Measurements from ENCODE around the gene SLC30A3. TPM values are rescaled to one million over a fixed set of nuclear protein-coding genes. Genes with fewer than 3 reads are reported as not detected.

Gene SLC30A3
- total and polyA plus RNA-seq, 2 of the 13 experiments (the other 11 are each of a cell fraction or from before 2014, with no cell fraction given): 0.38 to 0.79 TPM

- Histone ChIP-seq H3K27me3 (ENCODE audit: control insufficient read depth in 1 of 2, insufficient read depth in 2 of 2, low read length in 2 of 2) (peaks cover 20 to 77% of the 10 kb centered on the region in 2 experiments), H4K20me1 (ENCODE audit: insufficient read depth, low read length) (no peaks in the 10 kb centered on the region), H3K4me3 (replicated peaks in 1 of 3; ENCODE audit: insufficient read depth in 1 of 3, low read depth in 2 of 3, low read length in 3 of 3) (peak overlapping the region; percentile 56 to 77 (median 58)), H3K9ac (ENCODE audit: insufficient read depth, low read depth, low read length) (no peak overlapping the region), H3K9me3 (ENCODE audit: low read length) (no peaks in the 10 kb centered on the region), H3K4me2 (ENCODE audit: low read depth, low read length) (peak overlapping the region; percentile 92), H3K36me3 (replicated peaks in 1 of 2; ENCODE audit: control insufficient read depth in 1 of 2, insufficient read depth in 2 of 2, low read length in 2 of 2) (no peaks in the 10 kb centered on the region), H2AFZ (ENCODE audit: low read length) (no peak overlapping the region), H3K27ac (ENCODE audit: extremely low read length, insufficient read depth, low read length) (no peak overlapping the region), H3K4me1 (ENCODE audit: insufficient read depth, low read length) (peaks cover 26% of the 10 kb centered on the region), H3K79me2 (ENCODE audit: insufficient read depth, low read length) (no peaks in the 10 kb centered on the region)
- no TSS peak for BruUV-seq (replicated peaks)
- in situ Hi-C loops (cut with HindIII; ENCODE audit: extremely low pct_ligation_motif_present, low pct_unique_long_range_greater_than_20kb) (no loop called here), intact Hi-C loops (cut with micrococcal nuclease; ENCODE audit: unreplicated experiment) (loop anchor here (2.0 kb wide), 1 partner anchor 16 kb away; no protein-coding TSS in a partner anchor)
- WGBS (ENCODE audit: low lambda C conversion rate): 3% methylated on average over 27 of the region's 38 CpGs
- POLR2A ChIA-PET: interaction anchor here (1.8 kb wide), 1 partner anchor 130 kb away, joined by 5 read pairs; the partner anchor contains the start of gene PREB
- CTCF ChIA-PET (ENCODE audit: low intra/inter-chr PET ratio, low total read pairs): interaction anchor here (1.8 to 3.6 kb wide), 3 partner anchors 15 to 39 kb away, joined by 7 to 29 read pairs (median 20); no protein-coding TSS in a partner anchor
- ATAC-seq (peak; percentile 61), DNase-seq (ENCODE audit: low spot score) (no peak), FAIRE-seq (no peak)
- TF ChIP-seq DMAP1 (CRISPR knock-in tag; IDR thresholded peaks at IDR 0.05) (0 out of 2 replicates have a peak, but pooled peaks have one; percentile 19), JDP2 (CRISPR knock-in tag; IDR thresholded peaks at IDR 0.05; ENCODE audit: borderline replicate concordance) (no peak), GZF1 (CRISPR knock-in tag; IDR thresholded peaks at IDR 0.05) (0 out of 2 replicates have a peak, but pooled peaks have one; percentile 18), HMG20A (CRISPR knock-in tag; IDR thresholded peaks at IDR 0.05; ENCODE audit: borderline replicate concordance) (no peak), HES4 (CRISPR knock-in tag; IDR thresholded peaks at IDR 0.05; ENCODE audit: borderline replicate concordance) (no peak), NRL (CRISPR knock-in tag; IDR thresholded peaks at IDR 0.05; ENCODE audit: borderline replicate concordance) (no peak), SRSF1 (optimal IDR thresholded peaks at IDR 0.05; ENCODE audit: low read depth, low read length) (peak; percentile 21), ZBTB42 (CRISPR knock-in tag; IDR thresholded peaks at IDR 0.05) (no peak), CCDC6 (CRISPR knock-in tag; IDR thresholded peaks at IDR 0.05) (0 out of 2 replicates have a peak, but pooled peaks have one; percentile 52), ZNF749 (CRISPR knock-in tag; IDR thresholded peaks at IDR 0.05; ENCODE audit: borderline replicate concordance) (peak; percentile 9; the same call in 1 of the 2 replicates), MYC (CRISPR knock-in tag; IDR thresholded peaks at IDR 0.05; ENCODE audit: borderline replicate concordance) (0 out of 2 replicates have a peak, but pooled peaks have one; percentile 39), TFDP2 (CRISPR knock-in tag; IDR thresholded peaks at IDR 0.05) (no peak), TBX3 (IDR thresholded peaks at IDR 0.05; ENCODE audit: borderline replicate concordance) (0 out of 2 replicates have a peak, but pooled peaks have one; percentile 17), ZNF331 (CRISPR knock-in tag; IDR thresholded peaks at IDR 0.05) (no peak), ZNF572 (CRISPR knock-in tag; IDR thresholded peaks at IDR 0.05) (no peak), ZNF780A (CRISPR knock-in tag; IDR thresholded peaks at IDR 0.05) (0 out of 2 replicates have a peak, but pooled peaks have one; percentile 36), ZKSCAN5 (CRISPR knock-in tag; IDR thresholded peaks at IDR 0.05) (no peak), EZH2 (conservative IDR thresholded peaks at IDR 0.05; ENCODE audit: low read depth, low read length) (peak; percentile 98), EEA1 (CRISPR knock-in tag; IDR thresholded peaks at IDR 0.05; ENCODE audit: borderline replicate concordance) (peak; percentile 66; the same call in 1 of the 2 replicates)
- TF ChIP-seq, protein P1, sequence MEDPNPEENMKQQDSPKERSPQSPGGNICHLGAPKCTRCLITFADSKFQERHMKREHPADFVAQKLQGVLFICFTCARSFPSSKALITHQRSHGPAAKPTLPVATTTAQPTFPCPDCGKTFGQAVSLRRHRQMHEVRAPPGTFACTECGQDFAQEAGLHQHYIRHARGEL (CRISPR knock-in tag; IDR thresholded peaks at IDR 0.05): 0 out of 2 replicates have a peak, but pooled peaks have one; percentile 65
- TF ChIP-seq, protein P2, sequence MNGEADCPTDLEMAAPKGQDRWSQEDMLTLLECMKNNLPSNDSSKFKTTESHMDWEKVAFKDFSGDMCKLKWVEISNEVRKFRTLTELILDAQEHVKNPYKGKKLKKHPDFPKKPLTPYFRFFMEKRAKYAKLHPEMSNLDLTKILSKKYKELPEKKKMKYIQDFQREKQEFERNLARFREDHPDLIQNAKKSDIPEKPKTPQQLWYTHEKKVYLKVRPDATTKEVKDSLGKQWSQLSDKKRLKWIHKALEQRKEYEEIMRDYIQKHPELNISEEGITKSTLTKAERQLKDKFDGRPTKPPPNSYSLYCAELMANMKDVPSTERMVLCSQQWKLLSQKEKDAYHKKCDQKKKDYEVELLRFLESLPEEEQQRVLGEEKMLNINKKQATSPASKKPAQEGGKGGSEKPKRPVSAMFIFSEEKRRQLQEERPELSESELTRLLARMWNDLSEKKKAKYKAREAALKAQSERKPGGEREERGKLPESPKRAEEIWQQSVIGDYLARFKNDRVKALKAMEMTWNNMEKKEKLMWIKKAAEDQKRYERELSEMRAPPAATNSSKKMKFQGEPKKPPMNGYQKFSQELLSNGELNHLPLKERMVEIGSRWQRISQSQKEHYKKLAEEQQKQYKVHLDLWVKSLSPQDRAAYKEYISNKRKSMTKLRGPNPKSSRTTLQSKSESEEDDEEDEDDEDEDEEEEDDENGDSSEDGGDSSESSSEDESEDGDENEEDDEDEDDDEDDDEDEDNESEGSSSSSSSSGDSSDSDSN (CRISPR knock-in tag; IDR thresholded peaks at IDR 0.05): peak; percentile 64; the same call in 1 of the 2 replicates
- TF ChIP-seq, protein P3, sequence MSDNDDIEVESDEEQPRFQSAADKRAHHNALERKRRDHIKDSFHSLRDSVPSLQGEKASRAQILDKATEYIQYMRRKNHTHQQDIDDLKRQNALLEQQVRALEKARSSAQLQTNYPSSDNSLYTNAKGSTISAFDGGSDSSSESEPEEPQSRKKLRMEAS (IDR thresholded peaks at IDR 0.05): peak; percentile 56
These were observed 1.5 kb upstream of the SLC30A3 start for GRCh38 chr2:27264253-27264752.
